Left lung (tissue), 10 donors: ENCODE data around the gene PAPSS1. TPM values are rescaled to one million over a fixed set of nuclear protein-coding genes. Genes with fewer than 3 reads are reported as not detected.

Experiments
- ATAC-seq: fragments of 200-7000 bp; cut with Tn5 transposase; one replicate; pipeline ENCODE4 v1.9.1; 2020; ENCODE audit warnings: moderate library complexity
- DNase-seq, 4 donors: peaks; one replicate each; pipeline ENCODE4 v3.0.0-alpha.2; 2013 to 2020
- H3K27ac ChIP-seq, 2 donors: fragments of 200-600 bp; sonication (generic) in 1 of 2; one replicate each; pipeline versions ENCODE4 v1.5.0 to v1.8.0; 2020 to 2021
- H3K27me3 ChIP-seq, 2 donors: fragments of 200-600 bp; sonication (generic) in 1 of 2; one replicate each; pipeline versions ENCODE4 v1.5.0 to v1.8.0; 2020 to 2021
- H3K36me3 ChIP-seq, 2 donors: fragments of 200-600 bp; sonication (generic) in 1 of 2; one replicate each; pipeline versions ENCODE4 v1.5.0 to v1.8.0; 2020 to 2021
- H3K4me1 ChIP-seq, 2 donors: fragments of 200-600 bp; one replicate each; pipeline ENCODE4 v1.8.0; 2021
- H3K4me3 ChIP-seq, 2 donors: fragments of 200-600 bp; sonication (generic) in 1 of 2; one replicate each; pipeline versions ENCODE4 v1.5.0 to v1.8.0; 2020 to 2021; ENCODE audit warnings: mild to moderate bottlenecking in 1 of 2
- H3K9me3 ChIP-seq, 2 donors: fragments of 200-600 bp; sonication (generic) in 1 of 2; one replicate each; pipeline versions ENCODE4 v1.5.0 to v1.8.0; 2020 to 2021
- CTCF ChIP-seq, 2 donors: fragments of 200-600 bp; sonication (generic) in 1 of 2; IDR thresholded peaks; one replicate each; pipeline versions ENCODE4 v1.5.0 to v1.8.0; 2021; ENCODE audit warnings: antibody characterized with exemption in 2 of 2
- intact Hi-C, 2 donors: fragments of 100-400 bp; cut with DNase I; formaldehyde crosslinking; loops; one replicate each; pipeline versions ENCODE4 v1.11.2 to v1.14.2; 2022
- polyA plus RNA-seq, 6 donors: library from polyadenylated mRNA; unstranded; fragments of 120-200 nt; gene quantifications; one replicate each; pipeline ENCODE4 v1.2.1, GENCODE V29; 2013; ENCODE audit not compliant: insufficient read length in 6 of 6
- total RNA-seq, 2 donors: library from RNA; stranded (reverse); fragmentation: NEBNext Ultra II Directional; extraction: Animal tissue kit (Norgen Biotek cat#: 25700); gene quantifications; one replicate each; pipeline ENCODE4 v1.2.1, GENCODE V29; 2021
- donor health status: DM: no; HTN: yes; CAD: no.
- donor health status: DM: no; HTN: no; CAD: no.

The PAPSS1 gene
- total and polyA plus RNA-seq, 8 donors, result 57.5 to 85.3 (median 70.6) TPM

- Histone ChIP-seq H3K27ac (peak overlapping the region; percentile 85 to 93), H3K27me3 (no peaks in the 10 kb centered on the region), H3K4me3 (peak overlapping the region; percentile 94 to 96), H3K36me3 (no peaks in the 10 kb centered on the region), H3K4me1 (peaks cover 0 to 30% of the 10 kb centered on the region in 2 donors), H3K9me3 (no peaks in the 10 kb centered on the region)
- peak; percentile 26 for ATAC-seq
- no peak for TF ChIP-seq CTCF (IDR thresholded peaks at IDR 0.05)
- intact Hi-C loops, result no loop called here
- DNase-seq, result peak in 1 of 4 donors; percentile 35
These were observed 670 bp downstream of the PAPSS1 start for GRCh38 chr4:107719207-107719921.

GRCh38 chr4:107718351-107718965, 1.6 kb downstream of the PAPSS1 start:
- no peak for DNase-seq
- Histone ChIP-seq H3K27ac (no peak overlapping the region), H3K27me3 (no peaks in the 10 kb centered on the region), H3K4me1 (peaks cover 0 to 30% of the 10 kb centered on the region in 2 donors), H3K36me3 (no peaks in the 10 kb centered on the region), H3K9me3 (no peaks in the 10 kb centered on the region), H3K4me3 (peak overlapping the region in 1 of 2 donors; percentile 96)
- TF ChIP-seq CTCF (IDR thresholded peaks at IDR 0.05), result no peak
- intact Hi-C loops, result no loop called here
- no peak for ATAC-seq

GRCh38 chr4:107714256-107714655, 5.8 kb downstream of the PAPSS1 start:
- Histone ChIP-seq H3K27me3 (no peaks in the 10 kb centered on the region), H3K4me1 (peaks cover 0 to 47% of the 10 kb centered on the region in 2 donors), H3K27ac (no peak overlapping the region), H3K9me3 (no peaks in the 10 kb centered on the region), H3K4me3 (no peak overlapping the region), H3K36me3 (no peaks in the 10 kb centered on the region)
- no peak for TF ChIP-seq CTCF (IDR thresholded peaks at IDR 0.05)
- no peak for DNase-seq
- intact Hi-C loops, result no loop called here
- ATAC-seq, result no peak

GRCh38 chr4:107712236-107712635, 7.8 kb downstream of the PAPSS1 start:
- intact Hi-C loops, result no loop called here
- ATAC-seq, result no peak

More at GRCh38 chr4:107712236-107712635, 7.8 kb downstream of the PAPSS1 start:
- DNase-seq, result no peak
- H3K27me3 ChIP-seq, result no peaks in the 10 kb centered on the region
- no peak overlapping the region for H3K27ac ChIP-seq
- H3K9me3 ChIP-seq, result no peaks in the 10 kb centered on the region
- no peak for TF ChIP-seq CTCF (IDR thresholded peaks at IDR 0.05)
- H3K4me1 ChIP-seq, result peaks cover 0 to 40% of the 10 kb centered on the region in 2 donors
- H3K36me3 ChIP-seq, result no peaks in the 10 kb centered on the region
- no peak overlapping the region for H3K4me3 ChIP-seq
